NCI-H1436 (cell line): ENCODE measurements around the gene FTCDNL1.
A peak's percentile ranks its signal among the peaks of the same experiment; 100 is the strongest.

Experiments used
- DNase-seq: peaks from one replicate; lab custom pipeline; 2025; lab: John Stamatoyannopoulos, UW

Gene FTCDNL1

DNA sequence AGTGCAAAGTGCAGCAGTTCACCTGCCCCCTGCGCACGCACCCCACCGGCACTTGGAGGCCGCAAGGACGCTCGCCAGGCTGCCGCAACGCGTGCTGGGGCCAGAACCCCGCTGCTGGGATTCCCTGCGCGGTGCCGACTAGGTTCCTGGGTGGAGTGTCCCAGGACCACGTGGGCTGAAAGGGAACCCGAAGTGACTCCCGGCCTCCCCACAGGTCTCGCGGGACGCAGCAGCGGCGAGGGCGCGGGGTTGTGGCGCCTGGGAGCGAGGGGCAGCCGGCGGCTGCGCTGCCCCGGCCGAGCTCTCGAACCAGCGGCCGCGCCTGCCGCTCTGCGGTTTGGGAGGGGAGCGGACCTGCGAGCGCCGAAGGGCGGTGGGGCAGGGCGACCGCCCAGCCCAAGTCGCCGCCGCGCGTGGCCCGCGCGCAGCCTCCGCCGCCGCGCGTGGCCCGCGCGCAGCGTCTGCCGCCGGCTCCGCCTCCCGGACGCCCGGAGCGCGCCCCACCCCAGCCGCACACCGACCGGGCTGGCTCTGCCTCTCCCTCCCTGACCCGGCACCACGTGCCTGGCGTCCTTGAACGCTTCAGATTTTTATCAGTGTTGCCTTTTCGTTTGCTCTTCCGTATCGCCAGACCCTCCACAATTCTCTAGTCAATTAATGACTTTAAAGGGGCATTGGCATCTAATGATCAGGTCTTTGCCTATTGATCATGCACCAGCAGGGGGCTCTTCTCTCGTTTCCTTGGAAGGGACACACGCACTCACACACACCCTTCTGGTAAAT is at the start of gene FTCDNL1:
FTCDNL1 (minus strand) TSS at position 475 of the 783 bp plus-strand sequence. CDS start 2,230 bp downstream, outside the sequence.
- peak; percentile 37 for DNase-seq

DNA sequence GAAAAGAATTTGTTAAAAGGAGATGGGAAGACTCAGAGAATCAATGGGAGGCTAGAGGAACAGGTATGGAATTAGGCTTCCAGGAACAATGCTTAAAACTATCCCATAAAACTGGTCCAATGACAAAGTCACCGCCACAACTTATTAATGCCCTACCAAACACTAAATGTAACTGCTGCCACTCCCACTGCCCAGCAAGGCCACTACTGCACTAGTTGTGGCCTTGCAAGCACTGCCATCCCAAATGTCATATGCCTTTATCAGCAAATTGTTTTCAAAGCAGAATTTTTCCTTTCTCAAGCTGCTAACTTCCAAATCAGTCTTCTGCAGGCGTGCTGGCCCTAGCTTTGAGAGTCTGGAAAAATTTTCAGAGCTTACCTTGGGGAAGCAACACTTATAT is 45.6 kb upstream of the FTCDNL1 start:
- DNase-seq, result no peak

DNA sequence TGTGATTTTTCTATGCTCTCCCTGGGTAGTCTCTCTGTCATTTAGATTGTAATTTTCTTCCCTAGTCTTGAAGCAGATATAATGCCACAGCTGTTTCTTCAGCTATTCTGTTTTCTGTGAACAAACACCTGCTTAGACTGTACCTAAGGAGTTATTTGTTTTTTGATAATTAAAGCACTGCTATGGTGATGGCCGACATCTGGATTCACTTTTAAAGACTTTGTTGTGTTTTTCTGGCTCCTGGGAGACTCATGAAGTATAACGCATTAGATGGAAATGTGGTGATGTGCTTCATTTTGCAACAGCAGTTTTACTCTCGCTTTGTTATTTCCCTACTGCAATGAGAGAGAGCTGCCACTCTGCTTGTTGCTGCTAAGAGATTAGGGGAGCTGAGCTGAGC is 44.4 kb upstream of the FTCDNL1 start:
- DNase-seq, result no peak

DNA sequence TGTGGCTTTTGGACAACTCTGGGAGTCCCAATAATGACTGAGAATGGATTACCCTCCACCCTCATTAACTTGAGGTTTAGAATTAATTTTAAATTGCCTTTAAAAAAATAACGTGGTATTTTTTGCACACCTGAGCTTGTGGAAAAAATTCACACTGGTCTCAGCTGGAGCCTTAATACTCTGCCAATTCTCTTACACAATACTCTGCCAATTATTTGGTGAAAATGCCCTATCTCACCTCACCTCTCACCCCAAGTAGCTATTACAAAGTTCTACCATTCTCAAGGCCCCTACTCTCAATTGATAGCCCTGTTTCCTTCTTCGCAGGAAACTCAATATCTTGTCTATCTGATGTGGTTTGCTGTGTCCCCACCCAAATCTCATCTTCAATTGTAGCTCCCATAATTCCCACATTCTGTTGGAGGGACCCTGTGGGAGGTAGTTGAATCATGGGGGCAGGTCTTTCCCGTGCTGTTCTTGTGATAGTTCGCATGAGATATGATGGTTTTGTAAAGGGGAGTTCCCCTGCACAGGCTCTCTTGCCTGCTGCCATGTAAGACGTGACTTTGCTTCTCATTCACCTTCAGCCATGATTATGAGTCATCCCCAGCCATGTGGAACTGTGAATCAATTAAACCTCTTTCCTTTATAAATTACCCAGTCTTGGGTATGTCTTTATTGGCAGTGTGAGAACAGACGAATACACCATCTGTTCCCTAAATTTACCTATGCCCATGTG is 32.7 kb upstream of the FTCDNL1 start:
- no peak for DNase-seq

DNA sequence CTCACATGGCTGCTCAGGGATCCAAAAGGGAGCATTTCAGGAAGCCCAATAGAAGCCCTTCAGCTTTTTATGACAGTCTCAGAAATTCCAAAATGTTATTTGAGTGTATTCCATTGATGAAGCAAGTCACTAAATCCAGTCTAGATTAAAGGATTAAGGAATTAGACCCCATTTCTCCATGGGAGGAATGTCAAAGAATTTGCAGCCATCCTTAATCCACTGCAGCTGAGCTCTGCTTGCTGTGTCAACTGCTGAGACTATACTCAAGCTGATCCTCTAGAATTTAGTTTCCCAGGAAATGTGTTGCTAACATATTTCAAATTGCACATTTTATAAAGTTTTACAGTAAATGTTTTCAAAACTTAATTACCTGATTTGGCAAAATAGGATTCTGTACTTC is 31.7 kb upstream of the FTCDNL1 start:
- DNase-seq, result no peak

DNA sequence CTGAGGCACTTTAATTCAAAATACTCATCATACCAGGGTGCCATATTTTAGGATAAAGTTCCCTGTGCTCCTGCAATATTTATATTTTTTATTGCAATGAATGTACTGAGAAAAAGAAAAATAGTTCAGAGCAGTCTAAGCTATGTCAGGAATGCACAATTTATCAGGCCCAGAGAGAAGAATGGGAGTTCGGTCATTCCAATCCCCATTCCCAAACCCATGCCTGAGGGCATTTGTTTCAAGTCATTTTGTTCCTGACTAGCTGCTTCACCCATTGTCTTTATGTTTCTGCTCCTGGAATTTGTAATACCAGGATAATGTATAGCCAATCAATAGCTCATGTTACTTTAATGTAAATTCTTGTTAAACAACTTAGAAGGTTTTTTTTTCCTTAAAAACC is 24.4 kb upstream of the FTCDNL1 start:
- DNase-seq, result no peak

DNA sequence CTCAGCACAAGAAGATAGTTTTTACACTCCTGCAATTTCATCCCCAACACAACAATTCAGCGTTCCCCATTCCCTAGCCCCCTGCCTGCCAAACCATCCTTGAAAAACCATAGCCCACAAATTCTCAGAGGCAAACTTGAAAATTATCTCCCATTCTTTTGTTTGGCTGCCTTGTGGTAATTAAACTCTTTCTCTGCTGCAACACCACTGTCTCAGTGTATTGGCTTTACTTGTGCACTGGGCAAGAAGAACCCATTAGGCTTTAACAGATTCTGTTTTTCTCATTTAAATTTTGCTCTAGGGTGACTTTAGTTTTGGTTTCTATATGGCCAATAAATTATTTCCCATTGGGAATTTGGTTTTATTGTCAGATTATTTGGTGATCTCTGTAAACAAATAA is 23.2 kb upstream of the FTCDNL1 start:
- DNase-seq, result no peak

DNA sequence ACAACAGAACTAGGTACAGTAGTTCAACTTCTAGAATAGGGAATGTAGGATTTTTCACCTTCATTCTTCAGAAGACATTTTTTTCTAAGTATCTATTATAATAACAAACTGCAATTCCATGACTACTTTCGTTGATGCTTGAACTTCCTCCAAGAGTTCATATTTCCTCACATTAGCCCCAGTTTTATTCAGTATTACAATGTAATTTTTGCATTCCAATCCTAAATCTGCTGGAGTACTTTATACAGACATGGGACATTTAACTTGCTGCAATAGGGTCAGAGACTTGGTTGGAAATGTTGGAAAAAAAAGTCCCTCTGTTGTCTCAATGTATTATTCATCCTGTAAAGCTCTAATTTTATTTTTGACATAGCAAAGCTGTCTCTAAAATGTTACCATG is 19.6 kb upstream of the FTCDNL1 start:
- DNase-seq, result no peak

DNA sequence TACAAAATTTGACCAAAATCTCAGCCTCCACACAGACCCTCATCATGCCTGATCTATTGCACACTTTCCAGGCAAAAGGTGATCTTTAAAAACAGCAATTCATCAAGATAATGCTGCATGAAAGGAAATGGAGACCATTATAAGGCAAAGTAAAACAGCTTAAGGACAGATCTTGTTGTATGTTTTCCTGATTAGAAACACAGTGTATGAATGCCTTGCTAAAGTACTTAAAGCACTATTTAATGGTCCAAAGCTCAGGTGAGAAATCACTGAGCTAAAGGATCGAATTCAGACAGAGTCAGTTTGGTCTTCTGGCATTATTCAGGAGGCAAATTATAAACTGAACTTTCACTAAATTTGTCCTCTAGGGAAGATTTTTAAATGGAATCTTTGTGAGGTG is 18.7 kb upstream of the FTCDNL1 start:
- DNase-seq, result no peak

DNA sequence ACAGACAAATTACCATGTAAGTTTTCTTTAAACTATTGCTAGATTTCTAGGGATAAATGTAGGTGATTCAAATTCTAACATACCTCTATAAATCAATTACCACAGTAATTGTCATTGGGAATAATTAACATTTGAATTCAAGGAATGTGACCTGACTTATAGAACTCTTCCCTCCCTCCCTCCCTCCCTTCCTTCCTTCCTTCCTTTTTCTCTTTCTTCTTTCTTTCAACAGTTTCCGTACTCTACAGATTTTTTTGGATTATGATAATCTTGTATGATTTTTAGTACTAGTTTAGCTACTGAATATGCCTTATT is 18.2 kb upstream of the FTCDNL1 start:
- DNase-seq, result no peak

DNA sequence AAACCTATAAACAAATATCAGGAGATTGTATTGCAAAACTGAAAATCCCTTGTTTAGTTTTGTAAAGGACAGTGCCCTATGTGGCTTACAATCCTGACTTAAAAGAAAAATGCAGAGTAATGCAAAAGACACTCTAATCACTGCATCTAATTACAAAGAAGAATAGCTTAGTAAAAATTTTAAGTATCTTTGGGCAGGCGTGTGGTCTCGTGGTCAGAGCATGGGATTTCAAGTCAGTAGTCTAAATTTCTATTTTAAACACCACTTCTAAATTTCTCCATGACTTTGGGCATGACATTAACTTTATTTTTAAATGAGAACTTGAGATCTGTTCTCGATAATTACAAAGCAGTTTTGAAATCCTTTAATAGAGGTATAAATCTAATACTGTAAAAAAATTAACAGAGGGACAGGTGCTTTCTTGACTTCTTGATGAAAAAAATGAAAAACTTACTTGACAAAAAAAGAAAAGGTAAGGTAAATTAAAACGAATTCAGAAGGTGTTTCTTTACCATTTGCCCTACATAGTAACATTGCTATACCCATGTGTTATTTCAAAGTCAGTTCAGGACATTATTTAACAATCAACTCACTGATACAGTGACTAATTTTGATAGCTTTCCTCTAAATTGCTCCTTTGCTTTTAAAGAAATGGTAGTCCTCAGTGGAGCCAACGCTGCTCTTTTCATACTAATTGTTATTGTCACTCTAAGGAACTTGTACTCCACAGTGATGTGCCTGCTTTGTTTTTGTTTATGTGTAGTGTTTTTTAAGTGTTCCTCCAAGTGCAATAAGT is 17.6 kb upstream of the FTCDNL1 start:
- no peak for DNase-seq

DNA sequence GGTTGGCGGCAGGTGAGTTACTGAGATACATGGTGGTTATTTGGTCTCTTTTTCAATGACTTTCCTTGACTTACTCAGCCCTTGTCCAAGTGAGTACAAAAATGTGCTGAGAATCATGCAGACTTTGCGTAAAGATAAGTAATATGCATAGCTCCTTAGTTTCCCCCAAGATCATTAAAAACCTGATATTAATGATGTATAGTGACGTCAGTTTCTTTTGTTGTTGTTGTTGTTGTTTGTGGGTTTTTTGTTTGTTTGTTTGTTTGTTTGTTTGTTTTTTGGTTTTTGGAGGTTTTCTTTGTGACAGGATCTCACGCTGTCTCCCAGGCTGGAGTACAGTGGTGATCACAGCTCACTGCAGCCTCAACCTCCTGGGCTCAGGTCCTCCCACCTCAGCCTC is 14.9 kb upstream of the FTCDNL1 start:
- no peak for DNase-seq

DNA sequence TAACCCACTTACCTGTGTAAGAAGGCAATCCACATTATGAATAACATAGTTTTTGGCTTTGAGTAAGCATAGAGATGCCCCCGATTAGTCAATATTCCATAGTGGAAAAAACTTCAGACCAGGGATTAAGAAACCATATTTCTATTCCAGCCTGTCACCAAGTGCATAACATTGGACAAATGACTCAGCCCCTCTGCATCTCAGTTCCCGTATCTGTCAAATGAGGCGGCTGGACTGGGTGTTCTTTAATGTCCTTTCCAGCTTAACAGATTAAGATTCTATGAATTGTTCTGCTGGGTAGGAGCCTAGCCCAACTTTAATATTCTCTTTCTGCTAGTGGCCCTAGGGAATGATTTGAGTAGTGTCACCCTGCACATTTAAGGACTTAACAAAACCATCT is 11.8 kb upstream of the FTCDNL1 start:
- no peak for DNase-seq

DNA sequence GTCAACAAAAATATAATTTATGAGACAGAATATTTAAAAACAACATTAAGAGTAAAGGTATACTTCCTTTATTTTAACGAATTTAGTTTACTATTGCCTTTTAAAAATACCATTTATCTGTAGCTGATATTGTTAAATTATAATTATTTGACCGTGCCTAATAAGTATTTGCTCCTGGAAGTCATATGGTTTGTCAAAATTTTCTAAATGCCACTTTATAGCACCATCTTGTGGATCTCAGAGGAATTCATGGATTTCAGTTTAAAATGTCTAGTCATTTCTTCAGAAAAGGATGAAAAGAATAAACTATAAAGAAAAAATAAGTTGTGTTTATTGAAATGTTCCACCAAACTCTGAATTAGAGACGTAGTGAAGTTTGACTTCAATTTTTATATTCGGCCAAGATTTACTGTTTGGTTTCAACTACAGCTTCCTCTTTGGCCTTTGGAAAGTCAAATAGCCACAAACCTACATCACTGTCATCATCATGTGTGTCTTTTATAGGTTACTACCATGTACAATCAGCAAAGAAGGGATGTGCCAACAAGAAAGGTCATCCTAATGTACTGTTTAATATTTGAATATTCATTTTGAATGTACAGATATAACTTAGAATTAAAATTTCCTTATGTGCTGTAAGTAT is 10.3 kb upstream of the FTCDNL1 start:
- no peak for DNase-seq

DNA sequence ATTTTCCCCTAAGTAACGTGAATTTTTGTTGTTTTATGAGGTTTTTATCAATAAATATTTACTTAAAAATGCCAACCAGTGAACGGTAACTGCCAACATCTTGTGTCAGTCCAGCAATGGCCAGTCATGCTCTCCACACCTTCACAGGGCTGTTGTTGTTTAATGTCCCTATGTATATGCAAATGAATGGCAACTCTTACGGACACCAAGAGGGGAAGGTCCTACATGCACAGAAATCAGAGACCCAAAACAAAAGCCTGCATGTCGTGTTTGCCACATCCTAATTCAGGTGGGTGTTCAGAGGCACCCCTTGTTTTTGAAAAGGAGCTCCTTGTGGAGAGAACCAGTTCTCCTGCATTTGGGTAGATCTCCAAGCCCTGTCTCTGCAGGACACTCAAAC is 4.8 kb upstream of the FTCDNL1 start:
- no peak for DNase-seq

DNA sequence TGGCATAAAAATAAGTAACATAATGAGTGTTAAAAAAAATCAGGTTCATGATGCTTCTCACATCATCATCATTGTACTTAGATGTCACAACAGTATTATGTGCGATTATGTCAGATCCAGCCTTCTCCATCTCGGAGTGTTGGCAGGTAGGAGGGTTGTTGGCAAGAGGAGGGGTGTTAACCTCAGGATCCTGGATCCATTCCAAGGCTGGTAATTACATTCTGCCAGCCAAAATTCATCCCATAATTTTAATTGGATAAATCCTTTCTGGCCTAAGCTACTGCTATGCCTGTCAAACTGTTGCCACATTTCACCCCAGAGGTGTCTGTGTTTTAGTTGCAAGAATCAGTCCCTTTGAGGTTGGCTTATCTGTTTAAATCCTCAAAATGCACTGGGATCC is 891 bp upstream of the FTCDNL1 start:
- DNase-seq, result no peak

DNA sequence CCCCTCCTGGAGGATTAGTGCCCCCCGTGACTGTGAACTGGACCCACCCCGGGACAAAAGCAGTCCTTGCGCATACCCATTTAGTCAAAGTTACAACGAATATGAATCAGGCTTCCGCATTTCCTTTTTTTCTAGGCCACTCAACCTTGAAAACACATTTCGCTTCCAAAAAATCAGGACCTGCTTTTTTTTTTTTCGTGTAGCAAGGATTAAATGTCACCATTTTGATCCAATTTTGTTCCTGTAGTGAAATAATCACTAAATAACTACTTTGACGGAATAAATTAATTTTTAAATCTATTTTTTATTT is 464 bp upstream of the FTCDNL1 start:
- no peak for DNase-seq

DNA sequence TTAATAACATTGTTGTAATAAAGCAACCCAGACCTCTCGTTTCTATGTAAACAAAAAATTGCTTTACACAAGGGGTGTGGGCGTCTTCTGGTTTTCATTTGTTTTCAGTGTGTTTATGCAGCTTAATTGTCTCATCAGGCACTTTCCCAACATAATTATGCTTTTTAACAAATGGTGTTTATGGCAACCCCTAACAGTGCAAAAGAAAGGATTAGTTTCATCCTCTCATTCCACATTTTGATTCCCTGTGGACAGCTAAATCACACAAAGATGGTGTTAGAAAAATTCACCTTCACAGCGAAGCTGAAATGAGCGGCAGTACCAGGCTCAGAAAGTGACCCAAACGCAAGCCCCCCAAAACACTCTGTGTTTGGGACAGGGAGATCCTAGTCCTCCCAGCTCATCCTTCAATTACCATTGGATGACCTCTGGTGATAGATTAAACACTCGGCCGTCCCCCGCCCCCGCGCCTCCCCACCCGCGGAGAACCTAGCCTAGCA is 724 bp downstream of the FTCDNL1 start:
- DNase-seq, result no peak

DNA sequence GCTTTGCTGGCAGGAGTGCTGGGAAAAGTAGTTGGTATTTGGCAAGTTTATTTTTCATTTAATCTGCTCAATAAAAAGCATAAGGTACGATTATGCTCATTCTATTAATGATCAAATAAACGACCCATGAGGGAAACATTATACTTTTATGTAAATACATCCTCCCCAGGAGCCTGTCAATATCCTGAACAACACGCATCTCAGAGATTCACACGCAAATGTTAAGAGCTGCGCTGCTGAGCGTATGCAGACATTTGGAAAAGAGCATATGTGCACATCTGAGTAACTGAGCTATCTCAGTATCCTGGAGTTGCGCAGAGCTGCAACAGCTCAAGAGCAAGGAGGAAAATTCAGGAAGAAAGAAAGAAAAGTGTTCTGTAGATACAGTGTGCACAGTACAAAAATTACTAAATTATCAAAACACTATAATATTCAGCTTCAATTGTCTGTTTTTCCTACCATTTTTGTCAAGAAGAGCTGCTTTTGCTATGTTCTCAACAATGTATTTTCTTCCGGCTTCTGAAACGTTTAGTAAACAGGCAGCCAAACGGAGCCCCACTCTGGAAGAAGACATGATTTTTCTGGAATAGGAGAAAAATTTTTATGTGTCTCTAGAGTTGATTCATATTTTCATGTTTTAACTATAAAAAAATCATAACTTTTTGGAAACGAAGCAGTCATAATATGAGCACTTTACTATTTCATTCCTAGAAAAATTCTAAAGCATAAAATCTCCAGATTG is 2.4 kb downstream of the FTCDNL1 start:
- no peak for DNase-seq

DNA sequence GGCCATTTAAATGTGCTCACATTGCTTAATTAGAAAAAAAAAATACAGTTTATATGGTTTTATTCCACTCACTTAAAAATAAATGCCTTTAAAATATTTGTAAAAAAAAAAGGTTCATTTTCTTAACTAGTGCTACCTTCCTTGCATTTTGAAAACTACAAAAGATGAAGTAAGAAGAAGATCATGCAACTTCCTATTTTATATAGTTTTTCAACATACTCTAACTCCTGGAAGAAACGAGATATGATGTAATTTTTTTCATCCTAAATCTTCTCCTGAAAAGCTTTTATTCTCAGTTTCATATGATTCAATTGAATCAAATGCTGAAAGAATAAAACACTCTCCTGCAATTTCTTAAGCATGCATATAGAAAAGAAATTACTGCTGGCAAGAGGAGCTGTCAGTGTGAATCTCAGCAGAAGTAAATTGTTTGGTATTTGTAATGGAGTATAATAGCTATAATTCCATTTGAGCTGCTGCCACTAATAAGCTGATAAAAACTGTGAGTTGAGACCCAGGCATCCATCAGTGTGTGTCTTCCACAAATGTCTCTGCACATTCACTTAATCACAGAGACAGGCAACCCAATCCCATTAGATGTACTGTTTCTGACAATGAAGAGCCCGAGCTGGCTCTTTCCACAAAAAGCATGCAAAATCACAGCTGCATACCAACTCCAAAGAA is 3.7 kb downstream of the FTCDNL1 start:
- no peak for DNase-seq
